Caco-2 (cell line): Measurements from ENCODE around the gene TSC22D3. TPM values are rescaled to one million over a fixed set of nuclear protein-coding genes. Genes with fewer than 3 reads are reported as not detected.

Experiments
- BruUV-seq: library from RNA; stranded (reverse); fragments of 400-500 nt; replicated peaks from 2 replicates; lab custom pipeline; 2021; lab: Mats Ljungman, UMichigan
- CTCF ChIA-PET: fragments of 300-600 bp; sonication (Branson Sonifier 250); formaldehyde crosslinking; loops from one replicate; lab custom pipeline; 2022; ENCODE audit warnings: antibody characterized with exemption; lab: Charles Lee
- POLR2A ChIA-PET: fragments of 300-600 bp; sonication (Branson Sonifier 250); formaldehyde crosslinking; loops from one replicate; lab custom pipeline; 2022; ENCODE audit warnings: antibody characterized with exemption; lab: Charles Lee
- DNase-seq, 2 experiments: peaks; one replicate each; pipeline versions ENCODE4 v3.0.0 to v3.0.0-alpha.2; 2020 to 2022
- H3K27me3 ChIP-seq: replicated peaks from 2 replicates; pipeline ENCODE4 v1.6.0; 2011; ENCODE audit warnings: low read length; ENCODE audit not compliant: control insufficient read depth, insufficient read depth
- H3K36me3 ChIP-seq: 2 replicates; pipeline ENCODE4 v1.5.1; 2011; ENCODE audit warnings: low read length; ENCODE audit not compliant: control insufficient read depth, insufficient read depth
- H3K4me1 ChIP-seq: fragments of 250-450 bp; sonication (Bioruptor Pico); 2 replicates; pipeline ENCODE4 v1.5.1; 2020; ENCODE audit warnings: mild to moderate bottlenecking
- H3K4me3 ChIP-seq: 2 replicates; pipeline ENCODE4 v1.5.1; 2011; ENCODE audit warnings: low read depth, mild to moderate bottlenecking, control low read depth, low read length
- H3K9me3 ChIP-seq: fragments of 250-450 bp; sonication (Bioruptor Pico); 2 replicates; pipeline ENCODE4 v1.5.1; 2020; ENCODE audit warnings: mild to moderate bottlenecking, moderate library complexity
- H3K27ac Mint-ChIP-seq: one replicate; pipeline ENCODE4 v1.8.0; 2022; ENCODE audit warnings: mixed read lengths; ENCODE audit not compliant: unreplicated experiment
- H3K27me3 Mint-ChIP-seq: one replicate; pipeline ENCODE4 v1.8.0; 2022; ENCODE audit warnings: mixed read lengths; ENCODE audit not compliant: insufficient read depth, unreplicated experiment
- H3K36me3 Mint-ChIP-seq: one replicate; pipeline ENCODE4 v1.8.0; 2022; ENCODE audit warnings: mild to moderate bottlenecking, mixed read lengths; ENCODE audit not compliant: insufficient read depth, unreplicated experiment
- H3K4me1 Mint-ChIP-seq: one replicate; pipeline ENCODE4 v1.8.0; 2022; ENCODE audit warnings: low read depth, mixed read lengths; ENCODE audit not compliant: unreplicated experiment
- H3K4me3 Mint-ChIP-seq: one replicate; pipeline ENCODE4 v1.8.0; 2022; ENCODE audit warnings: mild to moderate bottlenecking, moderate library complexity, mixed read lengths; ENCODE audit not compliant: unreplicated experiment
- H3K9me3 Mint-ChIP-seq: one replicate; pipeline ENCODE4 v1.8.0; 2022; ENCODE audit warnings: mixed read lengths; ENCODE audit not compliant: unreplicated experiment
- CTCF ChIP-seq, 2 experiments: fragments of 200-600 bp in 1 of 2; IDR thresholded peaks; 1 replicate in 1 of 2; 2 replicates in 1 of 2; pipeline versions ENCODE4 v1.5.1 to v1.8.0; 2011 to 2022; ENCODE audit warnings: antibody characterized with exemption in 1 of 2, control low read depth in 1 of 2, inconsistent platforms in 1 of 2, low read depth in 1 of 2, low read length in 1 of 2, mild to moderate bottlenecking in 1 of 2, moderate library complexity in 1 of 2; ENCODE audit not compliant: insufficient read depth in 1 of 2, severe bottlenecking in 1 of 2, unreplicated experiment in 1 of 2
- intact Hi-C: fragments of 100-400 bp; cut with micrococcal nuclease; formaldehyde crosslinking; loops from one replicate; pipeline ENCODE4 v1.10.0; 2022; ENCODE audit not compliant: unreplicated experiment
- total RNA-seq: library from RNA; stranded (reverse); gene quantifications from 2 replicates; pipeline ENCODE4 v1.2.3, GENCODE V29; 2022

TSC22D3 gene
- total RNA-seq, 1 experiment from 2014 or later: 2.2 TPM

- Histone ChIP-seq H3K4me1 (no peaks in the 10 kb centered on the region), H3K9me3 (no peaks in the 10 kb centered on the region), H3K4me3 (no peak overlapping the region), H3K36me3 (no peaks in the 10 kb centered on the region), H3K27me3 (no peaks in the 10 kb centered on the region)
- POLR2A ChIA-PET: no interaction called here
- Mint-ChIP-seq H3K27ac (no peak overlapping the region), H3K27me3 (peaks cover 9% of the 10 kb centered on the region), H3K4me3 (no peak overlapping the region), H3K4me1 (no peaks in the 10 kb centered on the region), H3K9me3 (no peaks in the 10 kb centered on the region), H3K36me3 (no peaks in the 10 kb centered on the region)
- CTCF ChIA-PET: no interaction called here
- DNase-seq: no peak
- no peak for TF ChIP-seq CTCF (IDR thresholded peaks at IDR 0.05; ENCODE audit: insufficient read depth in 1 of 2, low read depth in 1 of 2, low read length in 1 of 2, severe bottlenecking in 1 of 2, unreplicated experiment in 1 of 2)
- no TSS peak for BruUV-seq
- intact Hi-C loops: no loop called here
Observed at GRCh38 chrX:107804427-107804826, 28.8 kb upstream of the TSC22D3 start.

- Histone ChIP-seq H3K36me3 (no peaks in the 10 kb centered on the region), H3K4me1 (no peaks in the 10 kb centered on the region), H3K9me3 (no peaks in the 10 kb centered on the region), H3K4me3 (no peak overlapping the region), H3K27me3 (no peaks in the 10 kb centered on the region)
- ChIA-PET POLR2A (no interaction called here), CTCF (no interaction called here)
- BruUV-seq: no TSS peak
- Mint-ChIP-seq H3K9me3 (no peaks in the 10 kb centered on the region), H3K36me3 (no peaks in the 10 kb centered on the region), H3K27ac (no peak overlapping the region), H3K4me3 (no peak overlapping the region), H3K27me3 (peaks cover 9% of the 10 kb centered on the region), H3K4me1 (no peaks in the 10 kb centered on the region)
- intact Hi-C loops: no loop called here
- no peak for TF ChIP-seq CTCF (IDR thresholded peaks at IDR 0.05; ENCODE audit: insufficient read depth in 1 of 2, low read depth in 1 of 2, low read length in 1 of 2, severe bottlenecking in 1 of 2, unreplicated experiment in 1 of 2)
- no peak for DNase-seq
Observed at GRCh38 chrX:107787827-107788226, 12.2 kb upstream of the TSC22D3 start.

- no TSS peak for BruUV-seq
- Histone ChIP-seq H3K27me3 (no peaks in the 10 kb centered on the region), H3K4me1 (no peaks in the 10 kb centered on the region), H3K36me3 (no peaks in the 10 kb centered on the region), H3K4me3 (no peak overlapping the region), H3K9me3 (no peaks in the 10 kb centered on the region)
- DNase-seq: no peak
- peaks cover 12% of the 10 kb centered on the region for H3K4me1 Mint-ChIP-seq
- peaks cover 11% of the 10 kb centered on the region for H3K27me3 Mint-ChIP-seq
- H3K36me3 Mint-ChIP-seq: no peaks in the 10 kb centered on the region
- ChIA-PET CTCF (interaction anchor here (0.7 kb wide), 1 partner anchor 886 kb away, joined by 7 read pairs; no protein-coding TSS in a partner anchor), POLR2A (no interaction called here)
- no peaks in the 10 kb centered on the region for H3K9me3 Mint-ChIP-seq
- H3K27ac Mint-ChIP-seq: no peak overlapping the region
- intact Hi-C loops: no loop called here
- no peak for TF ChIP-seq CTCF (IDR thresholded peaks at IDR 0.05; ENCODE audit: insufficient read depth in 1 of 2, low read depth in 1 of 2, low read length in 1 of 2, severe bottlenecking in 1 of 2, unreplicated experiment in 1 of 2)
- no peak overlapping the region for H3K4me3 Mint-ChIP-seq
Observed at GRCh38 chrX:107780525-107780924, 4.9 kb upstream of the TSC22D3 start.
